Liver (tissue), 9 donors: ENCODE data around the gene TCF12. TPM values are rescaled to one million over a fixed set of nuclear protein-coding genes. Genes with fewer than 3 reads are reported as not detected.

Experiments used
- DNase-seq: peaks from one replicate; pipeline ENCODE4 v3.0.0-alpha.2; 2017; ENCODE audit warnings: low spot score
- H3K27ac ChIP-seq, 2 donors: one replicate each; pipeline ENCODE4 v1.7.0; 2013; ENCODE audit warnings: inconsistent platforms in 2 of 2, low read length in 2 of 2, control low read depth in 1 of 2, low read depth in 1 of 2, mild to moderate bottlenecking in 1 of 2
- H3K27me3 ChIP-seq, 4 donors: one replicate each; pipeline versions ENCODE4 v1.6.1 to v1.7.0; 2013; ENCODE audit warnings: low read length in 3 of 4, inconsistent platforms in 1 of 4, mild to moderate bottlenecking in 1 of 4, moderate library complexity in 1 of 4; ENCODE audit not compliant: control insufficient read depth in 4 of 4, insufficient read depth in 4 of 4
- H3K36me3 ChIP-seq, 4 donors: one replicate each; pipeline versions ENCODE4 v1.6.1 to v1.7.0; 2013; ENCODE audit warnings: low read length in 3 of 4, mild to moderate bottlenecking in 3 of 4, low read depth in 1 of 4, moderate library complexity in 1 of 4; ENCODE audit not compliant: control insufficient read depth in 4 of 4, insufficient read depth in 3 of 4
- H3K4me1 ChIP-seq, 4 donors: one replicate each; pipeline versions ENCODE4 v1.6.1 to v1.7.0; 2013; ENCODE audit warnings: low read length in 3 of 4, mild to moderate bottlenecking in 3 of 4, moderate library complexity in 1 of 4; ENCODE audit not compliant: control insufficient read depth in 4 of 4, insufficient read depth in 4 of 4
- H3K4me3 ChIP-seq, 3 donors: one replicate each; pipeline versions ENCODE4 v1.6.1 to v1.7.0; 2013; ENCODE audit warnings: low read length in 3 of 3, control low read depth in 1 of 3, low read depth in 1 of 3, mild to moderate bottlenecking in 1 of 3
- H3K9ac ChIP-seq, 2 donors: one replicate each; pipeline ENCODE4 v1.7.0; 2013; ENCODE audit warnings: low read length in 2 of 2, mild to moderate bottlenecking in 2 of 2, moderate library complexity in 2 of 2, control low read depth in 1 of 2, low read depth in 1 of 2
- H3K9me3 ChIP-seq, 4 donors: one replicate each; pipeline versions ENCODE4 v1.6.1 to v1.7.0; 2013; ENCODE audit warnings: low read length in 3 of 4; ENCODE audit not compliant: control insufficient read depth in 4 of 4
- ATF3 ChIP-seq: IDR thresholded peaks from 2 replicates; pipeline ENCODE4 v1.6.1; 2016; ENCODE audit warnings: antibody characterized with exemption
- FOXA2 ChIP-seq: IDR thresholded peaks from 2 replicates; pipeline ENCODE4 v1.6.1; 2016; ENCODE audit warnings: antibody characterized with exemption
- HNF4A ChIP-seq, 2 donors: conservative IDR thresholded peaks; 2 replicates each; pipeline ENCODE4 v1.6.1; 2016; ENCODE audit warnings: antibody characterized with exemption in 2 of 2, mild to moderate bottlenecking in 2 of 2
- JUND ChIP-seq, 2 donors: IDR thresholded peaks; 2 replicates each; pipeline ENCODE4 v1.6.1; 2016; ENCODE audit warnings: antibody characterized with exemption in 2 of 2
- MAX ChIP-seq: IDR thresholded peaks from 2 replicates; pipeline ENCODE4 v1.6.1; 2016; ENCODE audit warnings: antibody characterized with exemption
- RAD21 ChIP-seq, 2 donors: IDR thresholded peaks; 2 replicates each; pipeline ENCODE4 v1.6.1; 2016; ENCODE audit warnings: antibody characterized with exemption in 2 of 2, mild to moderate bottlenecking in 2 of 2
- REST ChIP-seq: IDR thresholded peaks from 2 replicates; pipeline ENCODE4 v1.6.1; 2016; ENCODE audit warnings: antibody characterized with exemption, mild to moderate bottlenecking
- RXRA ChIP-seq, 2 donors: IDR thresholded peaks; 2 replicates each; pipeline ENCODE4 v1.6.1; 2017 to 2018; ENCODE audit warnings: antibody characterized with exemption in 2 of 2, mild to moderate bottlenecking in 1 of 2
- SP1 ChIP-seq: IDR thresholded peaks from 2 replicates; pipeline ENCODE4 v1.6.1; 2018; ENCODE audit warnings: antibody characterized with exemption, mild to moderate bottlenecking
- YY1 ChIP-seq: IDR thresholded peaks from 2 replicates; pipeline ENCODE4 v1.6.1; 2016; ENCODE audit warnings: antibody characterized with exemption, mild to moderate bottlenecking
- ZBTB33 ChIP-seq: IDR thresholded peaks from 2 replicates; pipeline ENCODE4 v1.6.1; 2016; ENCODE audit warnings: antibody characterized with exemption
- WGBS: extraction: QIAGEN DNeasy Blood & Tissue Kit; methylation state at CpG from one replicate; pipeline ENCODE4 v1.1.7; 2013; 5-methylcytosine and 5-hydroxymethylcytosine counted together
- polyA plus RNA-seq, 2 donors: library from polyadenylated mRNA; stranded (reverse) in 1 of 2; unstranded in 1 of 2; fragments of 200-250 nt in 1 of 2; fragments of >200 nt in 1 of 2; fragmentation: Nextera tagmentation in 1 of 2; extraction: Ambion mirVana in 1 of 2; gene quantifications; one replicate each; pipeline versions ENCODE4 v1.2.1 to v1.2.3, GENCODE V29; 2013 to 2015
- total RNA-seq, 2 donors: library from RNA; depleted of rRNA; stranded (reverse); fragments of >200 nt; gene quantifications; one replicate each; pipeline ENCODE4 v1.2.3, GENCODE V29; 2014
- donor health status: healthy.
- donor health status: healthy.
- donor health status: healthy.
- donor health status: healthy.
- donor health status: healthy.

TCF12 gene
- total and polyA plus RNA-seq, 4 donors: 8.7 to 38.3 (median 22.3) TPM

GRCh38 chr15:57330619-57331340 is 412.3 kb downstream of the TCF12 start:
- H3K9ac ChIP-seq: no peak overlapping the region
- DNase-seq: no peak
- no peaks in the 10 kb centered on the region for H3K4me1 ChIP-seq
- no peak overlapping the region for H3K27ac ChIP-seq
- H3K4me3 ChIP-seq: no peak overlapping the region
- H3K36me3 ChIP-seq: no peaks in the 10 kb centered on the region
- H3K9me3 ChIP-seq: no peaks in the 10 kb centered on the region
- peaks cover 0 to 3% (median 0%) of the 10 kb centered on the region in 4 donors for H3K27me3 ChIP-seq
- WGBS: 84% methylated on average over 14 of the region's 14 CpGs
- no peak for TF ChIP-seq RXRA (IDR thresholded peaks at IDR 0.05)
- no peak for TF ChIP-seq REST
- no peak for TF ChIP-seq JUND (IDR thresholded peaks at IDR 0.05)
- TF ChIP-seq ATF3: no peak
- TF ChIP-seq MAX: no peak
- TF ChIP-seq SP1: no peak
- no peak for TF ChIP-seq YY1
- no peak for TF ChIP-seq ZBTB33
- TF ChIP-seq FOXA2: no peak

- 93% methylated on average over 8 of the region's 8 CpGs for WGBS
- H3K36me3 ChIP-seq: no peaks in the 10 kb centered on the region
- no peak overlapping the region for H3K4me3 ChIP-seq
- H3K9ac ChIP-seq: no peak overlapping the region
- TF ChIP-seq YY1: no peak
- no peak for TF ChIP-seq RAD21 (IDR thresholded peaks at IDR 0.05)
- TF ChIP-seq HNF4A (conservative IDR thresholded peaks at IDR 0.05): no peak
- no peak for TF ChIP-seq MAX
- no peaks in the 10 kb centered on the region for H3K4me1 ChIP-seq
- no peaks in the 10 kb centered on the region for H3K9me3 ChIP-seq
- H3K27me3 ChIP-seq: peaks cover 0 to 3% (median 0%) of the 10 kb centered on the region in 4 donors
- no peak overlapping the region for H3K27ac ChIP-seq
- DNase-seq: no peak
Measured at GRCh38 chr15:57332326-57332725, 413.9 kb downstream of the TCF12 start.
